ENCODE results near the gene FBXL2. TPM values are rescaled to one million over a fixed set of nuclear protein-coding genes. Genes with fewer than 3 reads are reported as not detected.

FBXL2 gene, protein sequence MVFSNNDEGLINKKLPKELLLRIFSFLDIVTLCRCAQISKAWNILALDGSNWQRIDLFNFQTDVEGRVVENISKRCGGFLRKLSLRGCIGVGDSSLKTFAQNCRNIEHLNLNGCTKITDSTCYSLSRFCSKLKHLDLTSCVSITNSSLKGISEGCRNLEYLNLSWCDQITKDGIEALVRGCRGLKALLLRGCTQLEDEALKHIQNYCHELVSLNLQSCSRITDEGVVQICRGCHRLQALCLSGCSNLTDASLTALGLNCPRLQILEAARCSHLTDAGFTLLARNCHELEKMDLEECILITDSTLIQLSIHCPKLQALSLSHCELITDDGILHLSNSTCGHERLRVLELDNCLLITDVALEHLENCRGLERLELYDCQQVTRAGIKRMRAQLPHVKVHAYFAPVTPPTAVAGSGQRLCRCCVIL
- total RNA-seq: not detected

DNA sequence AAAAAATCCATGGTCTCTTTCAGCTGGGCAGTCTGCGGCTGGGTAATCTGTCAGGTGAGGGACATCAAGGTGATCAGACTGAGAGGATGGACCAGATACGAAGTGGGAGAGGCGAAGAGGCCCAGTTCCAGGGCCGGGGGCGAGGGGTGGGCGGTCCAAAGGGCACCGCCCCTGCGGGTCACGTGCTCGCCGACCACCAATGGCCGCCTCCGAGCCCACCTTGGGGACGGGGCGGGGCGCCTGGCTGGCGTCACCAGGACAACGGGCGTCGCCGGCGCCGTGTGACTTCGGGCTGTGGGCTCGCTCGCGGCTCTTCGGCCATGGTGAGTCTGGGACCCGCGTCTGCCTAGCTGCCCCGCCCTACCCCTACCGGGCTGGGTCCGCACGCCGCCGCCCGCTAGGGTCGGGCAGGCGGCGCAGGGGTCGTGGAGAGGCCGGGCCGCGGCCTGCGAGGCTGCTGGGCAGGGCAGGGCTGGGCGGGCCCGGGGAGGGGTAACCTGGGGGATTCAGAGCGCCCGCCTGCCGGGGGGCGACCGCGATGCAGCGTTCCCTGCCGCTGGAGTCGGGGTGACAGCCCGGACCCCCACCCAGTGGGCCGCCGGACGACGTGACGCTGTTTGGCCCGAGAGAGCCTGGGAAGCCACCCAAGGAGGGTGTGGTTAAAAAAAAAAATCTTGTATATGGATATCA, at the start of gene FBXL2:
FBXL2 (plus strand) TSS at position 250 of the 690 bp plus-strand sequence; CDS start at position 321, 71 bp downstream.
- ATAC-seq (peak; percentile 65 to 81), DNase-seq (no peak)
- peak within 1 kb of the TSS; percentile 74 for H3K4me3 Mint-ChIP-seq
- H3K4me1 Mint-ChIP-seq (ENCODE audit: low read depth): peaks cover 5% of the 10 kb centered on the region
- H3K36me3 Mint-ChIP-seq (ENCODE audit: insufficient read depth): no peaks in the 10 kb centered on the region
- peaks cover 39% of the 10 kb centered on the region for H3K27me3 Mint-ChIP-seq (ENCODE audit: low read depth)
- H3K9me3 Mint-ChIP-seq: no peaks in the 10 kb centered on the region

DNA sequence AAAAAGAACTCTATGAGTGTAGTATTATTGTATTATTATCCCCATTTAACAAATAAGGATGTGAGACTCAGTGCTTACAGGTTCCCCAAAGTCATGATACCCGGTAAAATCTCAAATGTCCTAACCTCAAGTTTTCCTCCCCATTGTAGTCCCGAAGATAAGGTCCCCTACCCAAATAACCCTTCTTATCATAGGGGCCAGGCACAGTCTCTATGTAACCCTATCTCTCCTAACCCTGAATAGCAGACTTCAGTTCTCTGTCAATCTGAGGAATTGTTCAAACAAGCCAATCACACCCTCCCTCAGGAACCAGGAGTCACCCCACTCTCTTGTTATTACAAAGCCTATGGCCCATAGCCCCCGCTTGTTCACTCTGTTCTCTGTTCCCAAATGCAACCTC, 48.2 kb upstream of the FBXL2 start:
- Mint-ChIP-seq H3K9me3 (peaks cover 3% of the 10 kb centered on the region), H3K4me3 (no peak overlapping the region), H3K4me1 (ENCODE audit: low read depth) (no peaks in the 10 kb centered on the region), H3K27me3 (ENCODE audit: low read depth) (peaks cover 24% of the 10 kb centered on the region), H3K36me3 (ENCODE audit: insufficient read depth) (no peaks in the 10 kb centered on the region)
- ATAC-seq (no peak), DNase-seq (no peak)

DNA sequence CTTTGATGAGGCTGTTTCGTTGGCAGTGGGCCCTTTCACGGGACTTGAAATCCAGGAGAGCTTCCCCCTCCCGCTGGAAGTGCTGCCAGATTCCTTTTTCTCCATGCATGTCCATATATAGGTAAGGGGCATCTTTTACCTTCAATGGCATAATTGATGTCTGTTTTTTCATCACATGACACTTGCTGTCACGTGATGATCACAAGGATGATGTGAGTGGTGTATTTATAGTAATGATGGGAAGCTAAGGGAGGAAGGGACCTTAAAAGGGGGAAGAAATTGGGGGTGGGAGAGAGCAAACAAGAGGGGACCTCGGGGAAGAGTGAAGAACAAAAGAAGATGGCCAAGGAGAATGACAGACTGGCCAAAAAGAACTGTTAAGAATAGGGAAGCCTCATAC, 47.3 kb upstream of the FBXL2 start:
- H3K4me1 Mint-ChIP-seq (ENCODE audit: low read depth): no peaks in the 10 kb centered on the region
- no peak overlapping the region for H3K4me3 Mint-ChIP-seq
- peaks cover 25% of the 10 kb centered on the region for H3K27me3 Mint-ChIP-seq (ENCODE audit: low read depth)
- H3K36me3 Mint-ChIP-seq (ENCODE audit: insufficient read depth): no peaks in the 10 kb centered on the region
- H3K9me3 Mint-ChIP-seq: peaks cover 3% of the 10 kb centered on the region
- no peak for DNase-seq
- ATAC-seq: no peak

DNA sequence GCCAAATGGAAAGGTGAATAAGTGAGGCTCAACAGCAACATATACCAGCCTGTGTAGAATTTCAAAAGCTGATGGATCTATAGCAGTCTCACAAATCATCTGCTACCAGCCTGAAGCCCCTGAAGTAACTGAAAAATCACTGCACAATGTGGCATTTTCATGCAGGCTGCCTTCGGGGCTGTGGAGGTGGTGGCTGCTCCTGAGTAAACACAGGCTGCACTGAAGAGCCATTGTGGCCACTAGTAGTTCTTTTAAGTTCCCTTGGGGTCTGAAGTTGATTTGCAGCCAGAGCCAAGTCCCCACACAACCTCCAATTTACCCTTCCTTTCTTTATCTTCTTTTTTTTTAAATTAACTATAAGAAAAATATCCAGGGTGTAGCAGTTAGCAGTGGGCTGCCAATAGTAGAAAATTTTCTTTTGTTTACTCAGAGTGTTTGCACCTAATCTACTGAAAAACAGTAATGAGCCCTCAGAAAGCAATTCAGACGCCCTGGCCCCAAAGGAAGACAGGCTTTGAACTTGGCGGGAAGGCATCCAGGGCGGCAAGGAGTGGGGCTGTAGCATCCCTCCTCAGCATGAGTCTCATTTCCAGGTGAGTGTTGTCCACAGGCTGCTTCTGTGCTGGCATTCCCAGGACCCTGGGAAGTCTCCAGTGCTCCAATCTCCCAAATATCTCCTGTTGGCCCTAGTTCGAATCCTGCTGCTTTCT, 45.3 kb upstream of the FBXL2 start:
- H3K36me3 Mint-ChIP-seq (ENCODE audit: insufficient read depth): no peaks in the 10 kb centered on the region
- peaks cover 3% of the 10 kb centered on the region for H3K9me3 Mint-ChIP-seq
- ATAC-seq (no peak), DNase-seq (no peak)
- H3K4me1 Mint-ChIP-seq (ENCODE audit: low read depth): no peaks in the 10 kb centered on the region
- peaks cover 34% of the 10 kb centered on the region for H3K27me3 Mint-ChIP-seq (ENCODE audit: low read depth)
- no peak overlapping the region for H3K4me3 Mint-ChIP-seq

DNA sequence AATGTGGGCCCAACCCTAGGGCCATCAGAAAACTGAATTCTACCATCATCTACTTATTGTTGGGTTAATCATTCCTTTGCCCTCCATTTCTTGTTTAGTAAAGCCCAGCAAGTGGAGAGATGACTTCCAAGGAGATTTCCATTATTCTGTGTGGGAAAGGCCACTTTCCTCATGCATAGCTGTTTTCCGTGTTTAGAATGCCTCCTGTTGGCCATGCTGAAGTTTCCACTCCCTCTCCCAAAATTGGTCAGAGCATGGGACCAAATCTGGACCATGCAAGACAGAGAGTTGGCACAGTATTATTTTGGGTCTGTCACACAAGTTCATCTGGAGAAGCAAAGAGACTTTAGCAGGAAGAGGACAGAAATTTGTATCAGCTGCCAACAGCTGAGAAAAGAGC, 43.4 kb upstream of the FBXL2 start:
- no peak for DNase-seq

DNA sequence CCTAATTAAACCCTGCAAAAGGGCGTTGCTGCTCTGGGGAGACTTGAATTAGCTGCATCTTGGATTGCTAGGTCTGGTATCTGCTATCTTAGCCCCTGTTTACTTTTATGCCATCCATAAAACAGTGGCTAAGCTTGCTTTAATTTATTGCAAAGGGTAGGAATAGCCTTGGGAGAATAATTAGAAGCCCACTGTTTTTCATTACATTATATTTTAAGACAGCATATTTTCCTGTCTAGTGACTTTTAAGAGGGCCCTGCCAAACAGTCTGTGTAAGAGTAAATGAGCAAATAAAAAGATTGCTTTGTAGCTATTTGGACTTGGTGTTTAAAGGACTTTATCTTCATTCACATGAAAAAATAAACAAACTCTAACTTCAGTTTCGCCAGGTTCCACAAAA, 41.2 kb upstream of the FBXL2 start:
- Mint-ChIP-seq H3K27me3 (ENCODE audit: low read depth) (peaks cover 28% of the 10 kb centered on the region), H3K36me3 (ENCODE audit: insufficient read depth) (no peaks in the 10 kb centered on the region), H3K4me3 (no peak overlapping the region), H3K4me1 (ENCODE audit: low read depth) (no peaks in the 10 kb centered on the region), H3K9me3 (no peaks in the 10 kb centered on the region)
- DNase-seq (no peak), ATAC-seq (no peak)

More for the DNA sequence above, 43.4 kb upstream of the FBXL2 start:
- ATAC-seq: no peak
- Mint-ChIP-seq H3K27me3 (ENCODE audit: low read depth) (peaks cover 31% of the 10 kb centered on the region), H3K4me1 (ENCODE audit: low read depth) (no peaks in the 10 kb centered on the region), H3K36me3 (ENCODE audit: insufficient read depth) (no peaks in the 10 kb centered on the region), H3K9me3 (no peaks in the 10 kb centered on the region), H3K4me3 (no peak overlapping the region)

DNA sequence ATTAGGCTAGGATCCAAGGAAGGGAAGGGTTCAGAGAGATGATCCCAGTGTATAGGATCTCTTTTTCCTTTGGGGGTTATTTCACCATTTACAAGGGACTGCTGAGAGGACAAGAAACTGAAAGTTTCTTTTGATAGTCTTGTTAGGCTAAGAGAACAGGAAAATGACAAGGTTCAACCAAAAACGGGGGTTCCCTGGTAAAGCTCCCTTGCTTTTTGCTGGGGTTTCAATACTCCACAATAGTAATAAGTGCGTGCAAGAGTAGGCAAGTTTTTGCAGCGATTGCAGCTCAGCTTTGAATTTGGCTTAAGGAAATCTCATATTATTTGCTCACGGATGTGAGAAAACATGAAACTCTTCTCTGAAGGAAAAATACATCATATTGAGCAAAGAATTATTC, 39.8 kb upstream of the FBXL2 start:
- ATAC-seq (no peak), DNase-seq (no peak)
- Mint-ChIP-seq H3K4me3 (no peak overlapping the region), H3K36me3 (ENCODE audit: insufficient read depth) (no peaks in the 10 kb centered on the region), H3K27me3 (ENCODE audit: low read depth) (peaks cover 26% of the 10 kb centered on the region), H3K4me1 (ENCODE audit: low read depth) (no peaks in the 10 kb centered on the region), H3K9me3 (no peaks in the 10 kb centered on the region)

DNA sequence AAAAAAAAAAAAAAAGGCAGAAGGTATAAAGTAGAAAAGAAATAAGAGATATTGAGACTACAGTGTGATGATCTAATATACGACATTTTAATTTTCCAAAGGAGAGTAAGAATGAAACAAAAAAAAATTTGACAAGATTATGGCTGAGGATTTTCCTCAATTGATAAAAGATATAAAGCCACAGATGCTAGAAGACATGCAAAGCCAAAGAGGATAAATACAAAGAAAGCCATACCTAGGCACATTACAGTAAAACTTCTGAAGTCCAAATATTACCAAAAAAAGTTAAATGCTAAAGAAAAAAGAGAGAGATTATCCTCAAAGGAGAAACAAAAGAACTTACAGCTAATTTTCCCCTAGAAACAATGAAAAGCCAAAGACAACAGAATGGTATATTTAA, 38.3 kb upstream of the FBXL2 start:
- DNase-seq: no peak
- H3K9me3 Mint-ChIP-seq: no peaks in the 10 kb centered on the region

DNA sequence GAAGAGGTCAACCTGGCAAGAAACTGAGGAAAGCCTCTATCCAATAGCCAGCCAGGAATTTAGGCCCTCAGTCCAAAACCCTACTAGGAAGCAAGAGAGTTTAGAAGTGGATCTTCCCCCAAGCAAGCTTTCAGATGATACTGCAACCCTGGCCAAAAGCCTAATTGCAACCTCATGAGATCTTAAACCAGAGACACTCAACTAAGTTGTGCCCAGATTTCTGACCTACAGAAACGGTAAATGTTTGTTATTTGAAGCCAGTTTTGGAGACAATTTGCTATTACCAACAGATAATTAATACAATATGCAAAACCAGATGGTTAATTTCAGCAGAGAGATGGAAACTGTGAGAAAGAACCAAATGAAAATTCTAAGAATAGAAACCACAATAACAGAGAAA, 37.0 kb upstream of the FBXL2 start:
- ATAC-seq (no peak), DNase-seq (no peak)
- peaks cover 17% of the 10 kb centered on the region for H3K27me3 Mint-ChIP-seq (ENCODE audit: low read depth)
- H3K4me1 Mint-ChIP-seq (ENCODE audit: low read depth): no peaks in the 10 kb centered on the region
- no peaks in the 10 kb centered on the region for H3K36me3 Mint-ChIP-seq (ENCODE audit: insufficient read depth)
- no peak overlapping the region for H3K4me3 Mint-ChIP-seq
- no peaks in the 10 kb centered on the region for H3K9me3 Mint-ChIP-seq

More for the DNA sequence above, 38.3 kb upstream of the FBXL2 start:
- Mint-ChIP-seq H3K4me1 (ENCODE audit: low read depth) (no peaks in the 10 kb centered on the region), H3K4me3 (no peak overlapping the region), H3K27me3 (ENCODE audit: low read depth) (peaks cover 20% of the 10 kb centered on the region), H3K36me3 (ENCODE audit: insufficient read depth) (no peaks in the 10 kb centered on the region)
- ATAC-seq: no peak

DNA sequence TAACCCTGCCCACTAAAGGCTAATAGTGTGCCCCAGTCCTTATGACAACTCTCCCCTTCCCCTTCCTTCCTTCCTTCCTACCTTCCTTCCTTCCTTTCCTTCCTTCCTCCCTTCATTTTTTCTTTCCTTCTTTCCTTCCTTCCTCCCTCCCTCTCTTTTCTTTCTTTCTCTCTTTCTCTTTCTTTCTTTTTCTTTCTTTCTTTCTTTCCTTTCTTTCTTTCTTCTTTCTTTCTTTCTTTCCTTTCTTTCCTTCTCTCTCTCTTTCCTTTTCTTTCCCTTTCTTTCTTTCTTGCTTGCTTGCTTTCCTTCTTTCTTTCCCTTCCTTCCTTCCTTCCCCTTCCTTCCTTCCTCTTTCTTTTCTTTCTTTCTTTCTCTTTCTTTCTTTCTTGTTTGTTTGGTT, 30.5 kb upstream of the FBXL2 start:
- H3K4me3 Mint-ChIP-seq: no peak overlapping the region
- no peaks in the 10 kb centered on the region for H3K4me1 Mint-ChIP-seq (ENCODE audit: low read depth)
- DNase-seq (no peak), ATAC-seq (no peak)
- H3K36me3 Mint-ChIP-seq (ENCODE audit: insufficient read depth): no peaks in the 10 kb centered on the region
- peaks cover 10% of the 10 kb centered on the region for H3K27me3 Mint-ChIP-seq (ENCODE audit: low read depth)
- no peaks in the 10 kb centered on the region for H3K9me3 Mint-ChIP-seq

DNA sequence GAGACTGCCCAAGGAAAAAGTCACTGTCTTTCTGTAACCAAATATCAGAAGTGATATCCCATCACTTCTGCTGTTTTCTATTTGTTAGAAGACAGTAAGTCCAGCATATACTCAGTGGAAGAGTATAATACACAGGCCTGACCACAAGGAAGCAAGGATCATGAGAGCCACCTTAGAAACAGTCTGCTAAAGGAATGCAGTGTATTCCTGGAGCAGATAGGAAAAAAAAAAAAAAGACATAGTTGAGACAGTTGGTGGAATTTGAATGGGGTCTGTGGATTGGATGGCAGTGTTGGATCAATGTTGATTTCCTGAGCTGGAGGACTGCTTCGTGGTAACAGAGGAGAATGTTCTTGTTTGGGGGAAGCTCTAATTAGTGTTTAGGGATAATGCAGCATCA, 26.5 kb upstream of the FBXL2 start:
- H3K27me3 Mint-ChIP-seq (ENCODE audit: low read depth): peaks cover 13% of the 10 kb centered on the region
- H3K9me3 Mint-ChIP-seq: no peaks in the 10 kb centered on the region
- no peaks in the 10 kb centered on the region for H3K36me3 Mint-ChIP-seq (ENCODE audit: insufficient read depth)
- no peak overlapping the region for H3K4me3 Mint-ChIP-seq
- no peak for ATAC-seq
- DNase-seq: no peak
- H3K4me1 Mint-ChIP-seq (ENCODE audit: low read depth): no peaks in the 10 kb centered on the region

DNA sequence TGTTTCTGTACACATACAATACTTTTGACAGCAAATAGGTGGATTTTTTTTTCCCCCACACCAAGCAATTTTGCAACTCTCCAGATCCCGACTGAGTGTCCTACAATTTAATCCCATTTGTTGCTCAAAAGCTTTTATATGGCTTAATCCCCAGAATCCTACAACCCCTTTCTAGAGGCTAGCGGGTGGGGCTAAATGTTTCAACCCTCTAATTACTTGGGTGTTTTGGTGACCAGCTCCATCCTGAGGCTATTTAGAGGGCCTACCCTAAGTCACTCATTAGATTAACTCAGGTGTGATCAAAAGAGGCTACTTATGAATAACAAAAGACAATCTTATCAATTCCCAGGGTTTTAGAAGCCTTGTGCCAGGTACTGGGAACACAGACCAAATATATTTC, 21.0 kb upstream of the FBXL2 start:
- Mint-ChIP-seq H3K27me3 (ENCODE audit: low read depth) (peaks cover 3% of the 10 kb centered on the region), H3K4me1 (ENCODE audit: low read depth) (no peaks in the 10 kb centered on the region)
- no peak for ATAC-seq

DNA sequence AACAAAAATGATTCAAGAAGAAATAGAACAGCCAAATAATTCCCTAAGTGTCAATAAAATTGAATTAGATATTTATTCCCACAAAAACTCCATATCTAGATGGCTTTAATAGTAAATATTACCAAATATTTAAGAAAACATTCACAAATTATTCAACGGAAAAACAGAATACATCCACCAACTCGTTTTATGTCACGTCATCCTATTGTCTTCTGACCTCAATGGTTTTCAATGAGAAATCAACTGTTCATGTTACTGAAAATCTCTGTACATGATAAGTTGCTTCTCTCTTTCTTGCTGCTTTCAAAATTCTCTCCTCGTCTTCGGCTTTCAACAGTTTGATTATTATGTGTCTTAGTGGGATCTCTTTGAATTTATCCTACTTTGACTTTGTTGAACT, 17.1 kb upstream of the FBXL2 start:
- Mint-ChIP-seq H3K36me3 (ENCODE audit: insufficient read depth) (no peaks in the 10 kb centered on the region), H3K4me3 (no peak overlapping the region), H3K9me3 (peaks cover 8% of the 10 kb centered on the region), H3K27me3 (ENCODE audit: low read depth) (no peaks in the 10 kb centered on the region), H3K4me1 (ENCODE audit: low read depth) (no peaks in the 10 kb centered on the region)
- no peak for DNase-seq
- ATAC-seq: no peak

More for the DNA sequence above, 21.0 kb upstream of the FBXL2 start:
- no peak overlapping the region for H3K4me3 Mint-ChIP-seq
- DNase-seq: no peak
- H3K9me3 Mint-ChIP-seq: no peaks in the 10 kb centered on the region
- no peaks in the 10 kb centered on the region for H3K36me3 Mint-ChIP-seq (ENCODE audit: insufficient read depth)

DNA sequence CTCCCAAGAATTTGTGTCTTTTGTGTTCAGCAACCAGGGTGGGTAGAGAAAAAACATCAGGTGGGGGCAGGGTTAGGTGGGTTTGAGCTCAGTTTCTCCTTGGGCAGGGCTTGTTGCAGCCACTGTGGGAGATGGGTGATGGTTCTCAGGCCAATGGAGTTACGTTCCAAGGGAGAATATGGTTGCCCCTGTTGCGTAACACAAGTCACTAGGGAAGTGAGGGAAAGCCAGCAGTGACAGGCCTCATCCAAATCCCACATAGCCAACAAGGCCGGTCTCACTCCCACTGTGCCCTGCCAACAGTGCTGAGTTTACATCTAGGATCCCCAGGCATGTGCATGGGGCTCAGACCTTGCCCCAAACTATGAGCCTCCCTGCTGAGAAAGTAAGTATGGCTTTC, 7.9 kb upstream of the FBXL2 start:
- ATAC-seq (no peak), DNase-seq (no peak)
- Mint-ChIP-seq H3K4me1 (ENCODE audit: low read depth) (no peaks in the 10 kb centered on the region), H3K27me3 (ENCODE audit: low read depth) (peaks cover 20% of the 10 kb centered on the region), H3K9me3 (peaks cover 12% of the 10 kb centered on the region), H3K36me3 (ENCODE audit: insufficient read depth) (no peaks in the 10 kb centered on the region), H3K4me3 (no peak overlapping the region)

Measured in activated T-cell treated with anti-CD3 and anti-CD28 coated beads, Interleukin-2, amount 50 U/mL, for 4 hours (primary cell).